WTC11 (cell line): Measurements from ENCODE around the gene ATP8B4. TPM values are rescaled to one million over a fixed set of nuclear protein-coding genes. Genes with fewer than 3 reads are reported as not detected.

Experiments
- ATAC-seq: fragments of 200-7000 bp; cut with Tn5 transposase; 2 replicates; pipeline ENCODE4 v1.10.0; 2021; ENCODE audit warnings: mild to moderate bottlenecking, moderate library complexity
- CTCF ChIA-PET: fragments of 300-600 bp; sonication (Branson Sonifier 250); formaldehyde crosslinking; loops from one replicate; lab custom pipeline; 2021; ENCODE audit warnings: antibody characterized with exemption; lab: Charles Lee
- POLR2A ChIA-PET: fragments of 350-600 bp; sonication (Branson Sonifier 250); formaldehyde crosslinking; loops from one replicate; lab custom pipeline; 2021; ENCODE audit warnings: antibody characterized with exemption; lab: Charles Lee
- DNase-seq: peaks from one replicate; pipeline ENCODE4 v3.0.0; 2021; ENCODE audit warnings: low spot score
- H3K27ac Mint-ChIP-seq: 2 replicates; pipeline ENCODE4 v1.8.0; 2021; ENCODE audit warnings: mixed read lengths
- H3K27me3 Mint-ChIP-seq: 2 replicates; pipeline ENCODE4 v1.8.0; 2021; ENCODE audit warnings: low read depth, mild to moderate bottlenecking, moderate library complexity, mixed read lengths
- H3K36me3 Mint-ChIP-seq: 2 replicates; pipeline ENCODE4 v1.8.0; 2021; ENCODE audit warnings: mixed read lengths
- H3K4me1 Mint-ChIP-seq: 2 replicates; pipeline ENCODE4 v1.8.0; 2022; ENCODE audit warnings: mixed read lengths
- H3K4me3 Mint-ChIP-seq: 2 replicates; pipeline ENCODE4 v1.8.0; 2021; ENCODE audit warnings: mild to moderate bottlenecking, moderate library complexity, mixed read lengths
- H3K9me3 Mint-ChIP-seq: 2 replicates; pipeline ENCODE4 v1.8.0; 2021; ENCODE audit warnings: mixed read lengths
- CREB1 ChIP-seq: sonication (generic); formaldehyde crosslinking; IDR thresholded peaks from 2 replicates; pipeline ENCODE4 v1.8.0; 2023; ENCODE audit warnings: mild to moderate bottlenecking, missing genetic modification reagents
- GTF2I ChIP-seq: fragments of 250-450 bp; sonication (Bioruptor Pico); conservative IDR thresholded peaks from 2 replicates; pipeline ENCODE4 v1.4.0; 2021; ENCODE audit warnings: mild to moderate bottlenecking
- IRF2 ChIP-seq: sonication (generic); formaldehyde crosslinking; IDR thresholded peaks from 2 replicates; pipeline ENCODE4 v1.8.0; 2022; ENCODE audit warnings: low read depth, missing genetic modification reagents, borderline replicate concordance
- JAZF1 ChIP-seq: fragments of 250-450 bp; sonication (Bioruptor Pico); IDR thresholded peaks from 2 replicates; pipeline ENCODE4 v1.9.0; 2021; ENCODE audit warnings: moderate library complexity, mild to moderate bottlenecking, inconsistent platforms
- NR3C1 ChIP-seq: sonication (generic); formaldehyde crosslinking; conservative IDR thresholded peaks from 2 replicates; pipeline ENCODE4 v1.8.1; 2023; ENCODE audit warnings: low read depth, mild to moderate bottlenecking, missing genetic modification reagents
- RORB ChIP-seq: fragments of 250-450 bp; sonication (Bioruptor Pico); IDR thresholded peaks from 2 replicates; pipeline ENCODE4 v1.9.0; 2021; ENCODE audit warnings: mild to moderate bottlenecking
- SOX15 ChIP-seq: fragments of 250-450 bp; sonication (Bioruptor Pico); IDR thresholded peaks from 2 replicates; pipeline ENCODE4 v1.9.0; 2021; ENCODE audit warnings: mild to moderate bottlenecking
- TCF7 ChIP-seq: sonication (generic); formaldehyde crosslinking; IDR thresholded peaks from 2 replicates; pipeline ENCODE4 v1.8.0; 2022; ENCODE audit warnings: mild to moderate bottlenecking, low read depth, missing genetic modification reagents, moderate library complexity
- ZBTB21 ChIP-seq: sonication (generic); formaldehyde crosslinking; IDR thresholded peaks from 2 replicates; pipeline ENCODE4 v1.8.1; 2023; ENCODE audit warnings: mild to moderate bottlenecking, missing genetic modification reagents, borderline replicate concordance
- ZNF219 ChIP-seq: sonication (generic); formaldehyde crosslinking; IDR thresholded peaks from 2 replicates; pipeline ENCODE4 v1.8.0; 2023; ENCODE audit warnings: missing genetic modification reagents, mild to moderate bottlenecking, borderline replicate concordance
- ZNF317 ChIP-seq: sonication (generic); formaldehyde crosslinking; IDR thresholded peaks from 2 replicates; pipeline ENCODE4 v1.8.1; 2023; ENCODE audit warnings: low read depth, mild to moderate bottlenecking, moderate library complexity, missing genetic modification reagents, borderline replicate concordance
- ZNF416 ChIP-seq: fragments of 250-450 bp; sonication (Bioruptor Pico); IDR thresholded peaks from 2 replicates; pipeline ENCODE4 v1.9.0; 2021; ENCODE audit warnings: mild to moderate bottlenecking, inconsistent platforms
- total RNA-seq: library from RNA; stranded (reverse); gene quantifications from 3 replicates; pipeline ENCODE4 v1.2.3, GENCODE V29; 2021
- TF ChIP-seq, protein P1 (sequence below): sonication (generic); formaldehyde crosslinking; conservative IDR thresholded peaks from 2 replicates; pipeline ENCODE4 v1.8.1; 2023; ENCODE audit warnings: mild to moderate bottlenecking, low read depth, missing genetic modification reagents, moderate library complexity
- TF ChIP-seq, protein P2 (sequence below): sonication (generic); formaldehyde crosslinking; IDR thresholded peaks from 2 replicates; pipeline ENCODE4 v1.8.1; 2023; ENCODE audit warnings: mild to moderate bottlenecking, missing genetic modification reagents
- TF ChIP-seq, protein P3 (sequence below): sonication (generic); formaldehyde crosslinking; IDR thresholded peaks from 2 replicates; pipeline ENCODE4 v1.8.1; 2022; ENCODE audit warnings: mild to moderate bottlenecking, moderate library complexity, missing genetic modification reagents
- TF ChIP-seq, protein P4 (sequence below): sonication (generic); formaldehyde crosslinking; IDR thresholded peaks from 2 replicates; pipeline ENCODE4 v1.8.0; 2022; ENCODE audit warnings: mild to moderate bottlenecking, missing genetic modification reagents
- TF ChIP-seq, protein P5 (sequence below): sonication (generic); formaldehyde crosslinking; IDR thresholded peaks from 2 replicates; pipeline ENCODE4 v1.8.1; 2022; ENCODE audit warnings: low read depth, missing genetic modification reagents, borderline replicate concordance
- TF ChIP-seq, protein P6 (sequence below): fragments of 250-450 bp; sonication (Bioruptor Pico); IDR thresholded peaks from 2 replicates; pipeline ENCODE4 v1.8.0; 2021; ENCODE audit warnings: mild to moderate bottlenecking

Gene ATP8B4
- total RNA-seq, 1 experiment from 2014 or later = 0.37 TPM

DNA sequence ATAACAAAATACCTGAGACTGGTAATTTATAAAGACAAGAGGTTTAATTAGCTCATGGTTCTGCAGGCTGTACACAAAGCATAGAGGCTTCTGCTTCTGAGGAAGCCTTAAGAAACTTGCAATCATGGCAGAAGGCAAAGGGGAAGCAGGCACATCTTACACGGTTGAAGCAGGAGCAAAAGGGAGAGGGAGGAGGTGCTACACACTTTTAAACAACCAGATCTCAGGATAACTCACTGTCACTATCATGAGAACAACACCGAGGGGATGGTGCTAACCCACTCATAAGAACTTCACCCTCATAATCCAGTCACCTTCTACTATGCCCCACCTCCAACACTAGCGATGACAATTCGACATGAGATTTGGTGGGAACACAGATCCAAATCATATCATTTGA lies 54.4 kb downstream of the ATP8B4 start (continued):
- TF ChIP-seq, protein P1, sequence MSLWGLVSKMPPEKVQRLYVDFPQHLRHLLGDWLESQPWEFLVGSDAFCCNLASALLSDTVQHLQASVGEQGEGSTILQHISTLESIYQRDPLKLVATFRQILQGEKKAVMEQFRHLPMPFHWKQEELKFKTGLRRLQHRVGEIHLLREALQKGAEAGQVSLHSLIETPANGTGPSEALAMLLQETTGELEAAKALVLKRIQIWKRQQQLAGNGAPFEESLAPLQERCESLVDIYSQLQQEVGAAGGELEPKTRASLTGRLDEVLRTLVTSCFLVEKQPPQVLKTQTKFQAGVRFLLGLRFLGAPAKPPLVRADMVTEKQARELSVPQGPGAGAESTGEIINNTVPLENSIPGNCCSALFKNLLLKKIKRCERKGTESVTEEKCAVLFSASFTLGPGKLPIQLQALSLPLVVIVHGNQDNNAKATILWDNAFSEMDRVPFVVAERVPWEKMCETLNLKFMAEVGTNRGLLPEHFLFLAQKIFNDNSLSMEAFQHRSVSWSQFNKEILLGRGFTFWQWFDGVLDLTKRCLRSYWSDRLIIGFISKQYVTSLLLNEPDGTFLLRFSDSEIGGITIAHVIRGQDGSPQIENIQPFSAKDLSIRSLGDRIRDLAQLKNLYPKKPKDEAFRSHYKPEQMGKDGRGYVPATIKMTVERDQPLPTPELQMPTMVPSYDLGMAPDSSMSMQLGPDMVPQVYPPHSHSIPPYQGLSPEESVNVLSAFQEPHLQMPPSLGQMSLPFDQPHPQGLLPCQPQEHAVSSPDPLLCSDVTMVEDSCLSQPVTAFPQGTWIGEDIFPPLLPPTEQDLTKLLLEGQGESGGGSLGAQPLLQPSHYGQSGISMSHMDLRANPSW = no peak
- TF ChIP-seq ZNF317 (no peak), TCF7 (CRISPR knock-in tag) (no peak), CREB1 (CRISPR knock-in tag) (no peak)

DNA sequence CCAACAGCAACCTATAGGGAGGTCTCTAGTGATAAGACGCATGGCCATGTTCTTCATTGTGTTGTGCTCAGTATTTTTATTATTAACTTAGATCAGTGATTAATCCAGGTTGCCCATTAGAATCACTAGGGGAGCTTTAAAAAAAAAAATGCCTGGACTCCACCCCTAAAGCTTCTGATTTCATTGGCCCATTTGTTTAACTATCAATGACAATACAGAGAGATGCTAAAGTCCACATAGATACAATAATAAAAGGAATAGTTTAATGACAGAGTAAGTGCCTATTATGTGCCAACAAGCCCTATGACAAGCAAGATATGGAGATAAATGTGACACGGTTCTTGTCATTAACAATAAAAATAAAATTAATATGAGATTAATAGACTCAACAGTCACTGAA lies 55.8 kb downstream of the ATP8B4 start:
- DNase-seq (no peak), ATAC-seq (no peak)
- no peak overlapping the region for H3K27ac Mint-ChIP-seq
- POLR2A ChIA-PET = no interaction called here
- H3K4me1 Mint-ChIP-seq = peaks cover 33% of the 10 kb centered on the region
- H3K36me3 Mint-ChIP-seq = no peaks in the 10 kb centered on the region
- no peak overlapping the region for H3K4me3 Mint-ChIP-seq
- no peaks in the 10 kb centered on the region for H3K27me3 Mint-ChIP-seq
- H3K9me3 Mint-ChIP-seq = no peaks in the 10 kb centered on the region
- CTCF ChIA-PET = no interaction called here
- TF ChIP-seq TCF7 (CRISPR knock-in tag) (no peak), RORB (CRISPR knock-in tag) (no peak), ZBTB21 (CRISPR knock-in tag) (no peak), SOX15 (CRISPR knock-in tag) (no peak), NR3C1 (CRISPR knock-in tag) (no peak)

DNA sequence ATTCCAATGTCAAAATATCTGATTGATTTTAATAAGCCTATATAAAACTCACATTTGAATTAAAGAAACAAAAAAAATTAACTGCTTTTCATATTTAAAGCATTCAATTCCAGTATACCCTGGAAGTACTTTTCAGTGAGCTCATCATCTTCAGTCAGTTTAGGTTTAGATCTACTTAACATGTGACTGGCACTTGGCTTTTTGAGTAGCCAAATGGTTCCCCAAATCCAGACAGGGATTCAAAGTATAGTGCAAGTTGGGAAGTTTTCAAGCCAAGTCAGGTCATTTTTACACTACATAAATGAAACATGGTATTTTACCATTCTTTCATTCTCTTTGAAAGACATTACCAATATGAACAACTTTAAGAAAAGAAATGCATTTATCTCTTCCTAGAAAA lies 57.5 kb downstream of the ATP8B4 start:
- no peak for DNase-seq
- TF ChIP-seq, protein P2, sequence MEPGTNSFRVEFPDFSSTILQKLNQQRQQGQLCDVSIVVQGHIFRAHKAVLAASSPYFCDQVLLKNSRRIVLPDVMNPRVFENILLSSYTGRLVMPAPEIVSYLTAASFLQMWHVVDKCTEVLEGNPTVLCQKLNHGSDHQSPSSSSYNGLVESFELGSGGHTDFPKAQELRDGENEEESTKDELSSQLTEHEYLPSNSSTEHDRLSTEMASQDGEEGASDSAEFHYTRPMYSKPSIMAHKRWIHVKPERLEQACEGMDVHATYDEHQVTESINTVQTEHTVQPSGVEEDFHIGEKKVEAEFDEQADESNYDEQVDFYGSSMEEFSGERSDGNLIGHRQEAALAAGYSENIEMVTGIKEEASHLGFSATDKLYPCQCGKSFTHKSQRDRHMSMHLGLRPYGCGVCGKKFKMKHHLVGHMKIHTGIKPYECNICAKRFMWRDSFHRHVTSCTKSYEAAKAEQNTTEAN = no peak
- TF ChIP-seq, protein P3, sequence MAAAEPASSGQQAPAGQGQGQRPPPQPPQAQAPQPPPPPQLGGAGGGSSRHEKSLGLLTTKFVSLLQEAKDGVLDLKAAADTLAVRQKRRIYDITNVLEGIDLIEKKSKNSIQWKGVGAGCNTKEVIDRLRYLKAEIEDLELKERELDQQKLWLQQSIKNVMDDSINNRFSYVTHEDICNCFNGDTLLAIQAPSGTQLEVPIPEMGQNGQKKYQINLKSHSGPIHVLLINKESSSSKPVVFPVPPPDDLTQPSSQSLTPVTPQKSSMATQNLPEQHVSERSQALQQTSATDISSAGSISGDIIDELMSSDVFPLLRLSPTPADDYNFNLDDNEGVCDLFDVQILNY (CRISPR knock-in tag) = no peak
- TF ChIP-seq ZNF416 (CRISPR knock-in tag) (no peak), ZNF219 (CRISPR knock-in tag) (no peak), JAZF1 (CRISPR knock-in tag) (no peak), IRF2 (CRISPR knock-in tag) (no peak), NR3C1 (CRISPR knock-in tag) (no peak), GTF2I (CRISPR knock-in tag) (no peak)
- TF ChIP-seq, protein P4, sequence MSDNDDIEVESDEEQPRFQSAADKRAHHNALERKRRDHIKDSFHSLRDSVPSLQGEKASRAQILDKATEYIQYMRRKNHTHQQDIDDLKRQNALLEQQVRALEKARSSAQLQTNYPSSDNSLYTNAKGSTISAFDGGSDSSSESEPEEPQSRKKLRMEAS (CRISPR knock-in tag) = no peak
- TF ChIP-seq, protein P5, sequence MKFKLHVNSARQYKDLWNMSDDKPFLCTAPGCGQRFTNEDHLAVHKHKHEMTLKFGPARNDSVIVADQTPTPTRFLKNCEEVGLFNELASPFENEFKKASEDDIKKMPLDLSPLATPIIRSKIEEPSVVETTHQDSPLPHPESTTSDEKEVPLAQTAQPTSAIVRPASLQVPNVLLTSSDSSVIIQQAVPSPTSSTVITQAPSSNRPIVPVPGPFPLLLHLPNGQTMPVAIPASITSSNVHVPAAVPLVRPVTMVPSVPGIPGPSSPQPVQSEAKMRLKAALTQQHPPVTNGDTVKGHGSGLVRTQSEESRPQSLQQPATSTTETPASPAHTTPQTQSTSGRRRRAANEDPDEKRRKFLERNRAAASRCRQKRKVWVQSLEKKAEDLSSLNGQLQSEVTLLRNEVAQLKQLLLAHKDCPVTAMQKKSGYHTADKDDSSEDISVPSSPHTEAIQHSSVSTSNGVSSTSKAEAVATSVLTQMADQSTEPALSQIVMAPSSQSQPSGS (CRISPR knock-in tag) = no peak
- TF ChIP-seq, protein P1 = no peak
- TF ChIP-seq, protein P6, sequence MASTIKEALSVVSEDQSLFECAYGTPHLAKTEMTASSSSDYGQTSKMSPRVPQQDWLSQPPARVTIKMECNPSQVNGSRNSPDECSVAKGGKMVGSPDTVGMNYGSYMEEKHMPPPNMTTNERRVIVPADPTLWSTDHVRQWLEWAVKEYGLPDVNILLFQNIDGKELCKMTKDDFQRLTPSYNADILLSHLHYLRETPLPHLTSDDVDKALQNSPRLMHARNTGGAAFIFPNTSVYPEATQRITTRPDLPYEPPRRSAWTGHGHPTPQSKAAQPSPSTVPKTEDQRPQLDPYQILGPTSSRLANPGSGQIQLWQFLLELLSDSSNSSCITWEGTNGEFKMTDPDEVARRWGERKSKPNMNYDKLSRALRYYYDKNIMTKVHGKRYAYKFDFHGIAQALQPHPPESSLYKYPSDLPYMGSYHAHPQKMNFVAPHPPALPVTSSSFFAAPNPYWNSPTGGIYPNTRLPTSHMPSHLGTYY (CRISPR knock-in tag) = no peak
- TF ChIP-seq, all 79 proteins: peak for 0
- ATAC-seq = no peak
- Mint-ChIP-seq H3K27me3 (no peaks in the 10 kb centered on the region), H3K9me3 (no peaks in the 10 kb centered on the region), H3K27ac (no peak overlapping the region), H3K4me1 (peaks cover 35% of the 10 kb centered on the region), H3K4me3 (no peak overlapping the region), H3K36me3 (no peaks in the 10 kb centered on the region)
- CTCF ChIA-PET = interaction anchor here (1.1 to 1.3 kb wide), 2 partner anchors 10 to 84 kb away, joined by 3 to 5 read pairs; no protein-coding TSS in a partner anchor
- POLR2A ChIA-PET = no interaction called here
